NCI-H526 treated with DMSO at 0.1 percent for 48 hours (cell line): Measurements from ENCODE around the gene EPN3.

Source experiments
- DNase-seq: peaks from one replicate; lab custom pipeline; 2025; lab: John Stamatoyannopoulos, UW

The EPN3 gene

DNA sequence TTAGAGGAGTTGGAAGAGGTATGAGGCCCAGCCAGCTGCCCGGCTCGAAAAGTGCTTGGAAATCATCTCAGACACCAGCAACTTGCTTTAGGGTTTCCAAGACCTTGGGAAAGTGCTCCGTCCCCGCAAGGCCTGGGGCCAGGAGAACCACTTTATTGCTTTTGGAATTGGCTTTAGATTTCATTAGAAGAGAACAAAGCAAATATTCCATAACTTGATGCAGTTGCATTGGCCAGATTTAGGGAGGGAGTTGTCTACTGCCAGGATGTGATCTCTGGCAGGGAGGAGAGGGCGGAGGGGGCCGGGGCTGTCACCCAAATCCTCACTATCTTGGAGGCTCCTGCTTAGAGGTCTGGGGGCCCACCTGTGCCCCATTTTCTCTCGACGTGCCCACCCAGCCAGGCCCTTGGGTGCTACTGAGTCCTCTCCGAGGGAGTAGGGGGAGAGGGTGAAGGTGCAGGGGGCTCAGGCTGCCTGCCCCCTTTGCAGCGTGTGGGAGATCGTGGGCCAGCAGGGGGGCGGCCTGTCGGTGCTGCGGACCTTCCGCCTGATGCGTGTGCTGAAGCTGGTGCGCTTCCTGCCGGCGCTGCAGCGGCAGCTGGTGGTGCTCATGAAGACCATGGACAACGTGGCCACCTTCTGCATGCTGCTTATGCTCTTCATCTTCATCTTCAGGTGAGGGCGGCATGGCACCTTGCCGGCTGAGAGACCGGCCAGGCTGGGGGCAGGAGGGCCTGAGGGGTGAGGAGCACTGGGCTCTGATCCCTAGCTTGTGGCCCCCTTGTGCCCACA lies 58.6 kb downstream of the EPN3 start:
- DNase-seq, result no peak

DNA sequence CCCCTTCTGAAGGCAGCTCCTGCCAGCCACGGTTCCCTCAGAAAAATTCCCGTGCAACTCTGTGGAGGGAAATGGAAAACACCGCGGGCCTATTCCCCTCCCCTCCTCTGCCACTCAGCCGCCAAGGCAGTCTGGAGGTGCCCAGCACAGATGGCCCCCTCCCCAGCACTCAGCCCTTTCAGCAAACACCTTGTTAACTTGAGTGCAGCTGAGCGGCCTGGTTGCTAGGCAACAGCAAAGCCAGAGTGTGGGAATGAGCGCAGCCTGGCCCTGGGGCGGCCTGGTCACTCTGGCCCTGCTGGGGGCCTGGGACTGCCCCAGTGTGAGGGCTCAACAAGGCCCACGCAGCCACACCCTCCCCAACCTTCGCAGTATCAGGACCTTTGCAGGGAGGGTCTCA lies 60.8 kb downstream of the EPN3 start:
- DNase-seq, result peak; percentile 33
